DMS114 treated with DMSO at 0.1 percent for 48 hours (cell line): ENCODE data around the gene PLPP7.

ENCODE experiments used
- DNase-seq: peaks from one replicate; lab custom pipeline; 2025; ENCODE audit not compliant: unreplicated experiment; lab: John Stamatoyannopoulos, UW

Gene PLPP7

DNA sequence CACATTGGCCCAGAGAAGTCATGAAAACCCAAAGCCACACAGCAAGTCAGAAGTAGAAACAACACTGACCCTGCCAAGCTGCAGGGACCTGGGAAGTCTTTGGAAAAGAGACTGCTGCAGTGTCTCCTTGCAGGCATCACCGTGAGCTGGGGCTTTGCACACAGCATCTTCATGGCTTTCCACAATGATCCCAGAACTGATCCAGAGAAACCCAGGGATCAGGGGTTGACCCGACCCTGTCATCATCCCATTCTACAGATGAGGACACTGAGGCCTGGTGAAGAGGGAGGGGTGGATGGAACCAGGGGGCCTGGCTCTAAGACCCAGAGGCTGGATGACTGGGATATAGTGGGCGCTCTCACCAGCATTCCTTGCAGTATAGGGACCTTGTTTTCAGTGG is 8.9 kb upstream of the PLPP7 start:
- DNase-seq = no peak

DNA sequence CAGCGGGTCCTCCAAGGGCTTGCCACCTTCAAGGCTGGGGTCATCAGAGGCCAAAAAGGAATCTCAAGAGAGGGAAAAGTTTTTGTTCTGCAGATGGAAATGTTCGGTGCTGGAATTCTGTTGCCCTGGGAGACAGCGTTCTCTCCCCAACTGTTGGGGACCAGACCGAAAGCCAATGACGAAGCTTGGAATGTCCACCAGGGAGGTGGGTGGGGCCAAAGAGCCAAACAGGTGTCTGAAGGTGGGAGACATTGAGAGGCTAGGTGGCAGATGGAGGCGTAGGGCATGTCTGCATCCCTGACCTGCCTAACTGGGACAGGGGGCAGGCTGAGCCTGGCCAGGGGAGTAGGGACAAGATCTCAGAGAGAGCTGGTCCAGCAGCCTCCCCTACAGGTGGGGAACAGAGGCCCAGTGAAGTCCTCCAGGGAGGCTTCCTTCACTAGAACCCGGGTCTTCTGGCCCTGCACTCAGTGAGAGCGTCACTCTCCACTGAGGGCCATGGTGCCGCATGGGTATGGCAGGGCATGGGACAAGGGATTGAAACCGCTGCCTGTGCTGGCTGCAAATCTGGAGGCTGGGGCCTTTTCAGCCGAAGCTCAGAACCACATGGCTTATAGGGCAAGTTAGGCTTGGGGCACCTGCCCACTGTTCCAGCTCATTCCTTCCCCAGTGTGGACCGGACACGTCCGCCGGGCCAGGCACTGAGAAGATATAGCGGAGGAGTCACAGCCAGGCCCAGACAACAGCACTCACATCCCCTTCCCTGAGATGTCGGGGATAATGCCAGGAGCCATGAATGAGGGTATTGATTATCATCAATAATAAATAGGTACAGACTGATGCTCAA is 8.2 kb upstream of the PLPP7 start:
- no peak for DNase-seq

DNA sequence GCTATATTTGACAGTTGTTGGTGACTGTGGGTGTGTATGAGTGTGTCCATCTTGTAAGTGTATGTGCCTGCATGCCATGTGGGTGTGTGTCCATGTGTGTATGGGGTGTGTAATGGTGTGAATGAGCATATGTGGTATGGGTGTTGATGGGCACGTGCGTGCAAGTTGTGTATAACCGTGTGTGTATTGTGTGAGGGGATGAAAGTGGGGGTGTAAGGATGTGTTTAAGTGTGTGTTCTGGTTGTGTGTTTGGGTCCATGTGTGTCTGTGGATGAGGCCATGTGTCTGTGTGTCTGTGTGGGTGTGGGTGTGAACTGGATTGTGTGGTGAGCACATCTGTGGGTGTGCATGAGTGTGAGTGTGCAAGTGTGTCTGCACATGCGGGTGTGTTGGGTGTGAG is 7.3 kb upstream of the PLPP7 start:
- no peak for DNase-seq

DNA sequence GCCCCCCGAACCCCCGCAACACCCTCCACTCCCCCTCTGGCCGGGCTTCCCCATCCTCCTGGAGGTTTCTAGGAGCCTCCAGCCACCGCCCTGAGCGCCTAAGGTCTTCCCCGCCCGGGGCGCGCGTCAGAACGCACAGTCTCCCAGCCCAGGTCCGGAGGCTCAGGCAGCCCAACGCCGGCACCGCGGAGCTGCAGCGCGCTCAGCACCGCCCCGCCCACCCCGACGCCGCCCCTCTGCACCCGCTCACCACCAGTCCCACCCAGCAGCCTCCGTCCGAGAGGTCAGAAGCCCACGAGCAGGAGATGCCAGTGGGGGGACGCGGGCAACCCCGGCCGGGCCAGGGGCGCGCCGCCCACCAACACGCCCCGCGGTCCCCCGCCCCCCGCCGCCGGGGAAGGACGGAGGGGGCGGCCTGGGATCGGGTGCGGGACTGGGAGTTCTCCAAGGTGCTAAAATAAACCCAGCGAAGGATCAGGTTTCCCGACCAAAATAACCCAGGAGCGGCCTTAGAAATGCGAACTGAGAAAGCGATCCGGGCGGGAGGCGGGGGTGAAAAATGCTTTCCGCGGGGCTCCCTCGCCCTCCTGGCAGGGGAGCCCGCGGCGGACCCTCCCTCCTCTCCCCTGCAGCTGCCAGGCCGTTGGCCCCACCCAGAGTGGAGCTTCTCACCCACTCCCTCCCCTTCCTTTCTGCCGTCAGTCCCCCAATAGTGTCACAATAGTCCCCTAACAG is 6.7 kb upstream of the PLPP7 start:
- no peak for DNase-seq

DNA sequence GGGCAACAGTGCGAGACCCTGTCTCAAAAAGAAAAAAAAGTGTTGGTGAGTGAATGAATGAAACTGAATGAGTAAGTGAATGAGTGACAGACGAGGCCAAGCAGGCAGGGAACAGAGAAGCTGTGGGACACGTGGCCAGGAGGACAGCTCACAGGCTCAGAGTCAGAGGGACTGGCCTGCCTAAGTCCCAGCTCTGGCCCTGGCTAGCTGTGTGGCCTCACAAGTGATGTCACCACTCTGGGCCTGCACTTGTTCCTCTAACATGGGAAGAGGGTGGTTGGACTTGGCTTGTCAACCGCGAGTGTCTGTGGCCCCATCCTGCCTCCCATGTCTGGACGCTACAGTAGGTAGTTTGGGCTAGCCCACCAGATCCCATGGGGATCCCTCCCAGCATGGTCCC is 4.7 kb upstream of the PLPP7 start:
- DNase-seq = no peak

DNA sequence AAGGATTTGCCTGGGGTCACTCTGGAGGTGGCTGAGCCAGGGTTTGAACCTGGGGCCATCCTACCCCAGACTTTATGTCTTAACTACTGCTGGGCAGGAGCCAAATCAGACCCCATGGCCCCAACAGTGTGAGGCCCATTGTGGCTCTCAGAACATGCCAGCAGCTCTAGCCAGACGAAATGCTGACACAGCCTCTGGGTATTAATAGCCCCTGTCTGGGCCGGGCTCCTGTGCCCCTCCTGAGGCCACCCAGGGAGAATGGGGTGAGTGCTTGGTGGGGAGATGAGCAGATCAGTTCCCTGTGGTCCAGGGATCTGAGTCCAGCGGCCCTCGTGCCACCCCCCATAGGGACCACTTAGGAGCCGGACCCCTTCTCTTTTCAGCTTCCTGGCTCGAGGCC is 2.2 kb upstream of the PLPP7 start:
- no peak for DNase-seq

DNA sequence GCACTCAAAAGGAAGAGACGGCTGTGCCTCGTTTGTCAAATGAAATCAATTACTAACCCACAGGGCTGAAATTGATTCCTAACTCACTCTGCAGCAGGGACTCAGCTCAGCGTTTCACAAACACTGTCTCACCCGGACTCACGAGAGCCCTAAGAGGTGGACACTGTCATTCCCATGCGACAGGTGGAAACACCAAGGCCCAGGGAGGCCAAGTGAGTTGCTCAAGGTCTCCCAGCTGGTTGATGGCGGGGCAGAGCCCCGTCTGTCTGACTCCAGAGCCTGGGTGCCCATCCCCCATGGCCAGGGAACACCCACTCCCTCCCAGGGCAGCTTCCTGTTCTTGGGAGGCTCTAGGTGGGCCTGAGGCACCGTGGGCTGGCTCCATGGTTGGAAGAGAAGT is 1.3 kb upstream of the PLPP7 start:
- no peak for DNase-seq

DNA sequence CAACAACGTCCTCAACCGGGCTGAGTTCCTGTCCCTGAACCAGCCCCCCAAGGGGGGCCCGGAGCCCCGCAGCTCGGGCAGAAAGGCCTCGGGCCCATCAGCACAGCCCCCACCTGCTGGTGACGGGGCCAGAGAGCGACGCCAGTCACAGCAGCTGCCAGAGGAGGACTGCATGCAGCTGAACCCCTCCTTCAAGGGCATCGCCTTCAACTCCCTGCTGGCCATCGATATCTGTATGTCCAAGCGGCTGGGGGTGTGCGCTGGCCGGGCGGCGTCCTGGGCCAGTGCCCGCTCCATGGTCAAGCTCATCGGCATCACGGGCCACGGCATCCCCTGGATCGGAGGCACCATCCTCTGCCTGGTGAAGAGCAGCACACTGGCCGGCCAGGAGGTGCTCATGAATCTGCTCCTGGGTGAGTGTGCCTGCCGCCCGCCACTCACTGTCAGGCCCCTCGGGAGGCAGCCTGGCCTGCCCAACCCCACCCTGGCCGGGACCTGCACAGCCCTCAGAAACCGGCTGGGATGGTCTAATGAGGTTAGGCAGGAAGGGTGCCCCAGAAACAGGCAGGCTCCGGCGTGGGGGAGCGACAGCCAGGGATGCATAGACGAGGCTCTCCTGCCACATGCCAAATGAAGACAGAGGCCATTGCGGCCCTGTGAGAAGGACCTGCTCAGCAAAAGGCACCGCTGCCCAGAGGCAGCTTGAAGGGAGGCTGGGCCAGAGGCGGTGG is 678 bp downstream of the PLPP7 start:
- DNase-seq = no peak

DNA sequence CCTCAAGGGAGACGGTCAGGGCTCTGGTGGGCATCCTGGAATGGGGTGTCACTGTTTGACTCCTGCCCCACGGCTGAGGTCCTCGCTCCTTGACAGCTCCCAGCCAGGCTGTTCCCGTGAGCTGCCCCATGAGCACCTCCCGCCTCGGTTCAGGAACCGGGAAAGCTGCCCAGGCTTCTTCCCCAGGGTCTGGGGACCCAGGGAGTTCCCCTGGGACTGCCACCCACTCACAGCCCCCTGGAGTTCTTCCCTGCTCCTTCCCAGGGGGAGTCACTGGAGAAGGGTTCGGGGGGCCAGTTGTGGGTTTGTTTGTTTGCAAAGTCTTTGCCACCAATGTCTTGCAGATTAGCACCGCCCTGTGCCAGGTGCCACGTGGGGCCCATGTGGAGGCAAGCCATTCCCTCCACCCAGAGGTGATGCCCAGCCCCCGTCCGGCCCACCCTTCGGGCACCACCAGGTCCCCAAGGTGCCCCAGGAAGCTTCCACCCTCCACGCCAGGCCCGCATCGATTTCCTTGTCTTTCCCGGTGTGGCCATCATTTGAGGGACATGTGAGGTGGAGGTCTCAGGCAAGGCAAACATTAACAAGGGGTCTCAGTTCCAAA is 1.3 kb downstream of the PLPP7 start:
- no peak for DNase-seq

DNA sequence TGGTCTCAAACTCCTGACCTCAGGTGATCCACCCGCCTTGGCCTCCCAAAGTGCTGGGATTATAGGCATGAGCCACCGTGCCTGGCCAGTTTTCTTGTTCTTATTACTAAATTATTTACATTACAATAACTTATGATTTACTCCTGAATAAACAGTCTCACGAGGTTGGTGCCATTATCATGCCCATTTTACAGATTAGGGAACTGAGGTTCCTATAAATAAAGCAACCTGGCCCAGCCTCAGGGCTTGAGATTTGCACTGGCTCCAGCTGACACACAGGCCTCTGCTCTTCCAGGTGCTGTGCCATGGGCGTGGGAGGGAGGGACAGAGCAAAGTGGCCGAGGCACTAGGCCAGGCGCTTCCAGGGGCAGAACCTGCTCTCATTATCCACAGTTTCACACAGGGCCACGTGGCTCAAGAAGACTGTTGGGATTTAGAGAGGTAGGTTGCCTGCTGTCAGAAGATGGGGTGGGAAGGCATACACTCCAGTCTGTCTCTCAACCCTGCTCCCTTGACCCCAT is 2.3 kb downstream of the PLPP7 start:
- DNase-seq = no peak

DNA sequence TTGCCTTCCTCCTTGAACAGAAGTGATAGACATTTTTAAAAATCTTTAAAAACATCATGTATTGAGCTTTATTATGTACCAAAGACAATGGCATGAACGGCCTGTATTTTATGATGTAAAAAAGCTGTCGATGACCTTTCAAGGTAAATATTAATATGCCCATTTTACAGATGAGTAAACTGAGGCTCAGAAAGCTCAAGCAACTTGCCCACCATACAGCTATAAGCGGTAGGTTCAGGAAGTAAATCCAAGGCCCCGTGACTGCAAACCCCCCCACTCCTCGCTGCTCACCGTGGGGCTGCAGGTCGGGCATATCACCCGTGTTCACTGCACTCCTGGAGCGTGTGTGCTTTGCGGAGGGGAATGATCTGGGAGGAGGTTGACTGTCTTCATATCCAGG is 3.4 kb downstream of the PLPP7 start:
- DNase-seq = no peak

DNA sequence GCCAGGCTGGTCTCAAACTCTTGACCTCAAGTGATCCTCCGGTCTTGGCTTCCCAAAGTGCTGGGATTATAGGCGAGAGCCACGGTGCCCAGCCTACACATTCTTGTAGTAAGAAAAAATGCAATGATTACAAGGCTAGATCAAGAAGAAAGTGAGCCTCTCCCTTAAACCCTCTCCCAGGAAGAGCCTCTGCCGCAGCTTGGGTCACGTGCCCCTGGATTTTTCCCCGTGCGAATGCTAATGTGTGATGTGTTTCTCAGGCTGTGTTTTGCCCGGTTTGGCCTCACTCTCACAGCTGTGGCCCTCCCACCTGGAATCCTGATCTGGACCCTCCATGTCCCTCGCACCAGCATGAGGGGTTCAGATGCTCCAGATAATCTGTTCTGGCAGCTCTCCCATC is 6.9 kb downstream of the PLPP7 start:
- no peak for DNase-seq

DNA sequence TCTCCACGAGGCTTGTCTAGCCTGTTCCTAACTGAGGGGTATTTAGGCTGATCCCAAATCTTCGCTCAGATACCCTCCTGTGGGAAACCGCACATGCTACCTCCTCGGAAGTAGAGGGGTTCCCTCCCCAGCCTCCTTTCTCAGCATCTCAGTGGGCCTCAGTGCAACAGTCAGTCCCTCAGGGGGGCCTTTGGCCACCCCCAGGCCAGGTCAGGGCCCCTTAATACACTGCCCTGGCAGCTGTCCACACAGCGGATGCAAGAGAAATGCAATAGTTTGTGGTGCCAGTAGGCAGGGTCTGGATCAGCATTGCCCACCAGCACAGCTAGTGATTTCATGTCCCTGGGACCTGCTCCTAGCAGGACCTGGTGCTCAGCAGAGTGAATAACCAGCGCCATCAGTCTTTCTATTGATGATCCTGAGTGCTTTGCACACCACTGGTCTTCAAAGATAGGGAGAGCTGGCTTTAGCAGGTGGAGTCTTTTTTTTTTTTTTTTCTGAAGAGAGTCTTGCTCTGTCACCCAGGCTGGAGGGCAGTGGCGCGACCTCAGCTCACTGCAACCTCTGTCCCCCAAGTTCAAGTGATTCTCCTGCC is 7.5 kb downstream of the PLPP7 start:
- no peak for DNase-seq

DNA sequence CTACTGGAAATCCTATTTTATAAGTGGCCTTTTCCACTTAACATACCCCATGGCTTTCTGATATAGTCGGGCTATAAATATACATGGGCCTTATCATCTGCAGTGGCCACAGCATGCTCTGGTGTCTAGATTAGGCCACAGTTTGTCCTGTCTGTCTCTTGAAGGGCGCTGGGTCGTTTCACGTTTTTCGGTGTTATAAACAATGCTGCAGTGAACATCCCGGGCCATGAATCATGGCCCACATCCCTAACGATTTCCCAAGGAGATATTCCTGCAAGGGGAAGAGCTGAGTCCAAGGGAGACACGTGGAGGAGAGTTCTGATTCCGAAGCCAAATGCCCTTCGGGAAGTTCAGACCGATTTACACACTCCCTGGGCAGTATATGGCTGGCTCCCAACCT is 8.4 kb downstream of the PLPP7 start:
- DNase-seq = no peak

DNA sequence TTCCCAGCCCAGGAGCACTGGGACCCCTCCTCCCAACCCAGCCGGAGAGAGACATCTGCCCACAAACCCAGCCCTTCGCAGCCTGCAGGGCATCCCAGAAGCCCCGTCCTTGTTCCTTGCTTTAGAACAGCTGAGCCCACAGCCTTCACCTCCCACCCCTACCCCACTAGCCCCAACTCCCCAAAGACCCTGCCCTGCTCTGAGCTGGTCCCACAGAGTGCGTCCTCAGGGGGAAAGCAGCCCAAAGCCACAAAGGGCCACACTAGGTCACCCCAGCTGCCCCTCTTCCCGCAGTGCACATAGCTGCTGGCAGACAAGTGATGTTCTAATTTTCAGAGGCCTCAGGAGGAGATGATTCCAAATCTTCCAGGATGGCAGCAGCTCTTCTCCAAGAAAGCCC is 8.8 kb downstream of the PLPP7 start:
- DNase-seq = no peak

DNA sequence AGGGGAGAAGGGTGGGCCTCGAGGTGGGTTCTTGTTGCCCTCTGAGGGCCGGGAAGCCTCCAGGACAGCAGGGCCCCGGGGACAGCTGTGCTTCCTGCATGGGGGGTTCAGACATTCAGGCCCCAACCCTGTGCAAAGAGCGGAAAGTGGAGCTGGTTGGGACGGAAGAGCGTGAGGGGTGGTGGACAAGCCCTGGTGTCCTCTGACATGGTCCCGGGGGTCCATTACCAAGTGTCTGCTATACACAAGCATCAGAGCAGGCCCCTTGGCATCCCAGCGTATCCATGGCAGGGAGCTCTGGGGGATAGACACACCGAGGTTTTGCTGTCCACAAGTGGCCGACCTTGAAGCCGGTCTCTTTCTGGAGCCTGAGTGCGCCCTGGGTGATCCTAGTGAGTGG is 9.3 kb downstream of the PLPP7 start:
- DNase-seq = no peak

DNA sequence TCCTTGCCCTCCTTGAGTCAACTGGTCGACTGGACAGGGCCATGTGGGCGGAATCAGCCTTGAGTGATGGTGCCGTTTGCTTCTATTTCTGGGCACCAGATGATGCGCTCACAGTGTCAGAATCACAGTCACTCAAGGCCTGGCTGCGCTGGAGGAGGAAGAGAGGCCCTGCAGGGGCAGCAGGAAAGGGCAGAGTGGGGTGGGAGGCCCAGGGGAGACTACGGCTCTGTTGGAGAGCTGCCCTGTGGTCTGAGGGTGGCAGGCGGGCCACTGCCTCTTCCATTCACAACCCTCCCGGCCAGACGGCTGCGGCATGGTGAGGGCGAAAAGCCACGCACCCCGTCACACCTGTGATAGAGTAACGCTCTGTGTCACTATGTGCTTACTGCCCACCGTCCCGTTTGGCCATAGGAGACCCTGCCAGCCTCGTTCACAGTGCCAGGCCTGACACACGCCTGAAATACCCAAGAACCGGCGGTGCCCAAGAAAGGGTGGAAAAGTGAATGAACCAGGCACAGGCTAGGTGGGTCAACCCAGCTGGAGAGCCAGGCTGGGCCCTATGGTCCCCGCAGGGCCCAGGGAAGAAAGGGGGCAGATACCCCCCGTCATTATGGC is 9.9 kb downstream of the PLPP7 start:
- DNase-seq = no peak

DNA sequence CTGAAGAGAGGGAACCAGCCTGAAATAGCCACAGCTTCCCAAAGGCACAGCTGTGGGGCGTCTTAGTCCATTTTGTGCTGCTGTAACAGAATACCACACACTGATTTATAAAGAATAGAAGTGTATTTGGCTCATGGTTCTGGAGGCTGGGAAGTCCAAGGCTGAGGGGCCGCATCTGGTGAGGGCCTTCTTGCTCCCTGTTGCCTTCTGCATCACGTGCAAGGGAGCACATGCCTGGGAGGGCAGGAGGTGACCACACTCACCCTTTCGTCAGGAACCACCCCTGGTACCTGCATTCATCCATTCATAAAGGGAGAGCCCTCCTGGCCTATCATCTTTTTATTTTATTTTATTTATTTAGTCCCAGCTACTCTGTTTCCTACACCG is 10.4 kb downstream of the PLPP7 start:
- no peak for DNase-seq

DNA sequence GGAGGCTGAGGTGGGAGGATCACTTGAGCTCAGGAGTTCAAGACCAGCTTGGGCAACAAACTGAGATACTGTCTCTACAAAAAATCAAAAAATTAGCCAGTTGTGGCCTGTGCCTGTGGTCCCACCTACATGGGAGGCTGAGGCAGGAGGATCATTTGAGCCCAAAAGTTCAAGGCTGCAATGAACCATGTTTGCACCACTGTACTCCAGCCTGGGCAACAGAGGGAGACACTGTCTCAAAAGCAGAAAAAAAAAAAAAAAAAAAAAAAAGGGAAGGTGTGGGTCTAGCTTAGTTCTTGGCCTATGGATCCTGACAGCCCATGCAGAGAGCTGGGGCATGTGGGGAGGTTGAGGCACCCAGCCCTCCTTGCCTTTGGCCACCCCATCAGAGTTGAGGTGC is 10.9 kb downstream of the PLPP7 start:
- no peak for DNase-seq

DNA sequence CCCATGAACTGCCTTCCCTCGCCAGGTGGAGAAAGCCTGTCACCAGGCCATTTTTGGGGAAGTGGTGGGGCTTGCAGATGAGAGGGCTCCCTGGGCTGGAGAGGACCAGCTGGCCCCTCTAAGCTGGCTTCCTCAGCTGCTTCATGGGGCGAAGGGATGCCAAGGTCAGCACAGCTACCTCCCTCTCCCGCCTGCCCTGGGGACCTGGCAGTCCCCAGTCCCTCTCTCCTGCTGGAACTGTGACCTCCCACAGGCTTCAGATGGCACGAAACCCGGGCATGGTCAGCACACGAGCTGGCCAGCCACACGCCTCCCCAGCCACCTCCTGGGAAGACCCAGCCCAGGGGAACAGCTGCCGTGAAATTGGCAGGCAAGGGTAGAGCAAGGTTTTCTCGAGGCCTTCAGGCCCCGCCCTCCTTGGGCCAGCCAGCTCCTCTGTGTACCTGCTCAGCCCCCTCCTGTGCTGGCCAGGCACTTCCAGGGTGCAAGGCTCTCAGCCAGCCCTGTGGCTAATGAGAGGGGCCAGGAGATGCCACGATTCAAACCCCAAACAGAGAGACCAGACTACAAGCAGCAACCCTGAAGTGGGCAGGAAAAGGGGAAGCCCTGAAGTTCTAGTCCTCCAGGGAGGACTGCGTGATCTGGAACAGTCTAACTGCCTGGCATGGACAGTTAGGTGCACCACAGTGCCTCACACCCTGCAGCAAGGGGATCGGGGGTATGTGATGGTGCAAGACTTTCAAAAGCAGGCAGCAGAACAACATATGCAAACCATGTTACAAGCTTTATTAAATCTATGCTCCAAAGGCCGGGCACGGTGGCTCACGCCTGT is 12.9 kb downstream of the PLPP7 start:
- DNase-seq = no peak
